DND-41 (cell line): ENCODE data around the gene TAS2R20.

Source experiments
- CTCF ChIP-seq: IDR thresholded peaks from 2 replicates; pipeline ENCODE4 v1.5.1; 2012; ENCODE audit warnings: borderline replicate concordance, low read length, moderate library complexity, mild to moderate bottlenecking; ENCODE audit not compliant: poor library complexity, severe bottlenecking; ENCODE audit errors: extremely low read depth
- EZH2 ChIP-seq: IDR thresholded peaks from 3 replicates; pipeline ENCODE4 v1.6.1; 2012; ENCODE audit warnings: borderline replicate concordance, low read depth, mild to moderate bottlenecking, moderate library complexity, low read length, inconsistent platforms; ENCODE audit not compliant: severe bottlenecking

- TF ChIP-seq CTCF, result no peak
- no peak for TF ChIP-seq EZH2
These were observed 18.8 kb upstream of the TAS2R20 start for GRCh38 chr12:11016937-11017336.
